HS-5 (cell line): ENCODE results near the gene CCR8.
"Not testable (repeated sequence)": the region's sequence is repeated elsewhere in the genome, so short reads cannot be mapped to it uniquely, and the experiment has no call there.

ENCODE experiments used
- DNase-seq: peaks from one replicate; pipeline ENCODE4 v3.0.0-alpha.2; 2012; ENCODE audit warnings: low read depth

CCR8 gene

GRCh38 chr3:39349080-39349479, 19.6 kb downstream of the CCR8 start:
- DNase-seq = no peak

DNA sequence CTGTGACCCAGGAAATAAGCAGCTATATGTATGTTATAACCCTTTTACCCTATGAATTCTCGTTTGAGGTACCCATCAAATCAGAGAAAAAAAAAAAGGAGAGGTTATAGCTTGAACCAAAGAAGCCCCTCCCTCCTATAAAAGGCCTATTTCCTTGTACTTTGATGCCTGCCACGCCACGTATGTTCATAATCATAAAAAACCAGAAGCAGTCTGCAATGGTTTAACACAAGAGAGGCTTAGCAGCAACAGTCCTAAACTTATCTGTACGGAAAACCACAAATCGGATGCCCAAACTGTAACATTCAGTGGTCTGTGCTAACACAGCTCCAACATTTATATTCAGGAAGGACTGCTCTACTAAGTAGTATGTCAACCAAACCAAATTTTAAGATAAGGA, 21.2 kb downstream of the CCR8 start:
- no peak for DNase-seq

DNA sequence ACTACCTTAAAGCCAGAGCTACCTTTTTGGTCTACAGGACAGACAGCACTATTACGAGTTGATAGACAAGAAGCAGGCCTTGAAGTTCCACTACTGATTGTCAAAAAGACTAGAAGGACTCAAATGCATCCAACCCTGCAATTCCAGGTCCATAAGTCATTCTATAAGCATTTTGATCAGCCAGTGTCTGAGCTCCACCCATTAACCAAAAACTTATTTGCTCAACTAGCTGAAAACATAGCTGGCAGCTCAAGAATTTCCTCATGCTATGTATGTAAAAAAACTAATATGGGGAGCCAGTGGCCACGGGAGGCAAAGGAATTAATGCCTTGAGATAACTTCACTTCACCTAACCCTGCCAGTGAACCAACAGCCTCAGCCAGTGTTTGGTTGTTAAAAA, 21.6 kb downstream of the CCR8 start:
- not testable (repeated sequence) for DNase-seq

- DNase-seq = not testable (repeated sequence)
These were observed 23.8 kb downstream of the CCR8 start for GRCh38 chr3:39353168-39353927.

DNA sequence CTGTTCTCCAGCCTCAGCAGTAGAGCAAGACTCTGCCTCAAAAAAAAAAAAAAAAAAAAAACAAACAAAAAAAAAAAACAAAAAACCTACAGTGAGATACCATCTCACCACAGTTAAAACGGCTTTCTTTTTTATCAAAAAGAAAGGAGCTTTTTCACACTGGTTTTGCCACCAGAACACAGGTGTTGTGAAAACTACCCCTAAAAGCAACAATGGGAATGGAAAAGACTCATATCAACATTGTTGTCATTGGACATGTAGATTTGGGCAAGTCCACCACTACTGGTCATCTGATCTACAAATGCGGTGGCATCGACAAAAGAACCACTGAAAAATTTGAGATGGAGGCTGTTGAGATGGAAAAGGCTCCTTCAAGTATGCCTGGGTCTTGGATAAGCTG, 28.8 kb downstream of the CCR8 start:
- no peak for DNase-seq

DNA sequence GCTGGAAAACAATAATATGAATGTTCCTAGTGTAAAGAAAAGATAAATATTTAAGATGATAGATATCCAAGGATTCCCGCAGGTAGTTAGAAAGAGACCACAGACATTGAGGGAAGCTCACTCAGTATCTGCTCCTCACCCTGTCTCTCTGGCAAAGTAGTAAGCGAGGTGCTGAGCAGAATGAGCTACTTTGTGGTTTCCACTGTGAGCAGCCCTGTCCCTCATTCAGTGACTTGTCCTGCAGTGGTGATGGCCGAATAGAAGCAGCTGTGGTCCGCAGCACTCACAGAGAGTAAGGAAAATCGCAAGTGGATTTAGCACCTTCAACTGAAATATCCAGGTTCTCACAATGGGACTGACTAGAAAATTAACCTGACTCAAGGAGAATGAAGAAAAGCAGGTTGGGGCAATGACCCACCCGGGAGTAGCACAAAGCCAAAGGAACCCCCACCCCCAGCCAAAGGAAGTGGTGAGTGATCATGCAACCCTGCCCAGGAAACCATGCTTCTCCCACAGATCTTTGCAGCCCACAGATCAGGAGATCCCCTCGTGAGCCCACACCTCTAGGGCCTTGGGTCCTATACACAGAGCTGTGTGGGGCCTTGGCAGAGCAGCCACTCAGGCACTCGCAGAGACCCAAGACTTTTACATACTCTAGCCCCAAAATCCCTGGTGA, 31.9 kb downstream of the CCR8 start:
- no peak for DNase-seq

- no peak for DNase-seq
These were observed 32.7 kb downstream of the CCR8 start for GRCh38 chr3:39362192-39362591.

- DNase-seq = no peak
These were observed 33.3 kb downstream of the CCR8 start for GRCh38 chr3:39362812-39363211.

DNA sequence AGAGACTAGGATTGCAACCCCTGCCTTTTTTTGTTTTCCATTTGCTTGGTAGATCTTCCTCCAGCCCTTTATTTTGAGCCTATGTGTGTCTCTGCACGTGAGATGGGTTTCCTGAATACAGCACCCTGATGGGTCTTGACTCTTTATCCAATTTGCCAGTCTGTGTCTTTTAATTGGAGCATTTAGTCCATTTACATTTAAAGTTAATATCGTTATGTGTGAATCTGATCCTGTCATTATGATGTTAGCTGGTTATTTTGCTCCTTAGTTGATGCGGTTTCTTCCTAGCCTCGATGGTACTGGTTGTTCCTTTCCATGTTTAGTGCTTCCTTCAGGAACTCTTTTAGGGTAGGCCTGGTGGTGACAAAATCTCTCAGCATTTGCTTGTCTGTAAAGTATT, 40.9 kb downstream of the CCR8 start:
- DNase-seq = not testable (repeated sequence)

GRCh38 chr3:39372833-39373232, 43.3 kb downstream of the CCR8 start:
- no peak for DNase-seq

GRCh38 chr3:39376959-39377634, 47.6 kb downstream of the CCR8 start:
- DNase-seq = no peak

DNA sequence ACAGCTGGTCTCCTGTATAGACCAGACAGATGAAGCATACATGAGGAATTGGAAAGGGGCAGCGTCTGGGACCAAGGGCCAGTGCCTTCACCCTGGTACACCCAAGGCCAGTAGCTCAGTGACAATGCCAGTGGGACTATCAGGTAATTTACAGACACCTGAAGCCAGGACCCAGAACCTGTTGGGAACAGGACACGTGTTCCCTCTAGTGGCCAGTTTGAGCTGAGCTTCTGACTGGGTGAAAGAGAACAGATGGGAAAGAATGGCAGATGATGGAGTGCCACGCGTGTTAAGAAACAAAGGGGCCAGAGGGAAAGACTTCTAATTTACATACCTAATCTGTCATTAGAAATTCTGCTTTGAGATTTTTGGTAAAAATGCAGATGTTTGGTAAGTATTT, 48.6 kb downstream of the CCR8 start:
- no peak for DNase-seq

- no peak for DNase-seq
These were observed 49.7 kb downstream of the CCR8 start for GRCh38 chr3:39378957-39379777.

GRCh38 chr3:39379778-39380155, 50.3 kb downstream of the CCR8 start:
- no peak for DNase-seq

GRCh38 chr3:39381432-39381831, 51.9 kb downstream of the CCR8 start:
- DNase-seq = no peak
